Fibroblast of villous mesenchyme (primary cell): ENCODE data around the gene THBS4. TPM values are rescaled to one million over a fixed set of nuclear protein-coding genes. Genes with fewer than 3 reads are reported as not detected.

Experiments used
- DNase-seq: peaks from one replicate; pipeline ENCODE4 v3.0.0-alpha.2; 2010; ENCODE audit warnings: low read depth
- H3K4me3 ChIP-seq: 2 replicates; pipeline ENCODE4 v1.5.1; 2011; ENCODE audit warnings: low read depth, mild to moderate bottlenecking, low read length
- CTCF ChIP-seq: IDR thresholded peaks from 2 replicates; pipeline ENCODE4 v1.5.1; 2012; ENCODE audit warnings: low read depth, mild to moderate bottlenecking, low read length; ENCODE audit not compliant: insufficient read depth
- total RNA-seq: library from RNA; depleted of rRNA; stranded (reverse); fragments of >200 nt; gene quantifications from 2 replicates; pipeline ENCODE4 v1.2.3, GENCODE V29; 2012

The THBS4 gene
- total RNA-seq, 1 donor: under 0.01 TPM

DNA sequence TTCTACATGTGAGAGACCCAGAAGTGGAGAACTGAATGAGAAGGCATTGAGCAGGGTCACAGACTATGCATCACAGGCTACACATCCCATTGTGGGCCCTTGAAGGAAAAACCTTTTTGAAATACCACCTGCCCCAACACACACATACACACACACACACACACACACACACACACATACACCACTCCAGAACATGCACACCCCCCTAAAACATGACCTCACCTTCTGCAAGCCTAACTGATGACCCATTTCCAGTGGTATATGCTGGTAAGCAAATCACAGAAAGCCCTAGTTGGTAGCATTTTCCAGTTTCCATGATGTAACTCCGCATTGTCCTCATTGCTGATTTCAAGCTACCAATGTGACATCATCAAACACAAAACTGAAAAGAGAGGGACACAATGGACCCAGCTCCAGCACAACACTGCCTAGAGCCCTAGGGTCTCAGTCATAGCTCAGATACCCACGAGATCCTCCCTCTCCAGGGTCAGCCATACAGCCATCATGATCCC, 36.4 kb downstream of the THBS4 start:
- TF ChIP-seq CTCF: no peak
- DNase-seq: no peak
- H3K4me3 ChIP-seq: no peak overlapping the region

DNA sequence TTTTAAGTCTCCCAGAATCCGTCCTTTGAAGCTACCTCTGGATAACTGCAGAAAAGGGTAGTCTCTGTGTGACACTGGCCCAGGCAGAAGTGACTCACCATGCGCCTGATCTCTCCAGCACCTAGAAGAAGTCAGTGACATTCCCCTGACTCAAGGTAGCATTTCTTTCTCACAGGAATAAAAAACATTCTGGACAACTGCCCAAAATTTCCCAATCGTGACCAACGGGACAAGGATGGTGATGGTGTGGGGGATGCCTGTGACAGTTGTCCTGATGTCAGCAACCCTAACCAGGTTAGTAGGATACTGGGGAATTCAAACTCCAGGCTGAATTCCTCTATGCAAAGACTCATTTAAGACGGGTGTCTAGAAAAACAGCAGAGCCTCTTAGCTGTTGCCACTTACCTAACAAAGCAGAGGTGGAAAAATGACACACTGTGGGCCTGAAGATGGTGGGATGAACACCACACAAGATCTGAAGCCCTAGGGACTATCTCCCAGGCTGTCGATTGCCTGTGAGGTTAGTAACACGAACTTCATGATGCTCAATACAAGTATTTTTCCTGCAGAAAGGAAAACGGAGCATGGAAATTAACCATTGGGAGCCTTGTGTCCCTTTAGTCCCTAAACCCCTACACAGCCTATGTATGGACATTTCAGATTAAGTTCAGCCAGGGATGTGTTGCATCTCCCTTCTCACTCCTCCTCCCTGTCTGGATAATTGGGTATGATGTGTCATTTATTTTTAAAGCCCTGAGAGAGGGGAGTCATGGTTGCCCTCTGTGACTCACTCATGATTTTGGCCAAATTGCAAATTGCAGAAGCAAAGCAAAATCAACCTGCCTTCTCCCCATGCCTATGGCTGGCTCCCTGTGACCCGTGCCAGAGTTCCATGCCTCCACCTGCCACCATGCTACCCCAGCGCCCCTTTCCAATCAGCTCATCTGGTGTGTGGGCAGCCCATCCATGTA, 37.2 kb downstream of the THBS4 start:
- H3K4me3 ChIP-seq: no peak overlapping the region
- no peak for TF ChIP-seq CTCF
- no peak for DNase-seq

DNA sequence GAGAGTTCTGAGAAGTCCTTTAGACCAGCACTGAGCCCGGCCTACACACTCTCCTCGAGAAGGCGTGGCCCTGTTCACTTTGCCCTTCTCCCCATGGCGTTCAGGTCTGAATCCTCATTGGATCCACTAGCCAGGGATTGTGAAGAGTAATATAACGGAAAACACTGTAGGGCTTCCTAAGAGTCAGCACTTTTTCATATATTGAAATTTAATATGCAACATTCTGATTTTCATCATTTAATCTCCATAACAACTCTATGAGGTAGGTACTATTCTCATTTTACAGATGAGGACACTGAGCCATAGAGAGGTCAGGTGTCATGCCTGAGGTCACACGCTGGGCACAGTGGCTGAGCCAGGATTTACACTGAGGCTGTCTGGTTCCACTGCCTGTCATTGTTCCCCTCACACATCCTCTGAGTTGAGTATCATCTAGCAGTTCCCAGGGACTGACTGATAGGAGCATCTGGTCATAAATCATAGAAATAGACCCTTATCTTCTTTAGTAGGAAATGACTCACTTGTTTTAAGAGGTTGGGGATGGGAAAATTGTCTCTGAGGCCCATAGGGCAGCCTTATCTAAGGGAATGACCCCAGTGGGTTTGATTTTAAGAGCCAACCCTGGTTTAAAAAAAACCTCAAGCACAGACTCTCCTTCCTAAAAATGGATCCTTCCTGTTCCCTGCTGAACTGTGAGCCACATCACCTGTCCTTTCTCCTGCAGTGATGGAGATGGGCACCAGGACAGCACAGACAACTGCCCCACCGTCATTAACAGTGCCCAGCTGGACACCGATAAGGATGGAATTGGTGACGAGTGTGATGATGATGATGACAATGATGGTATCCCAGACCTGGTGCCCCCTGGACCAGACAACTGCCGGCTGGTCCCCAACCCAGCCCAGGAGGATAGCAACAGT, 41.2 kb downstream of the THBS4 start:
- TF ChIP-seq CTCF: no peak
- DNase-seq: peak; percentile 29
- no peak overlapping the region for H3K4me3 ChIP-seq

GRCh38 chr5:80077051-80077714, 42.0 kb downstream of the THBS4 start:
- no peak for TF ChIP-seq CTCF
- H3K4me3 ChIP-seq: no peak overlapping the region
- no peak for DNase-seq

GRCh38 chr5:80078921-80079320, 43.8 kb downstream of the THBS4 start:
- no peak for DNase-seq
- H3K4me3 ChIP-seq: no peak overlapping the region
- TF ChIP-seq CTCF: no peak

- no peak for DNase-seq
- no peak for TF ChIP-seq CTCF
- no peak overlapping the region for H3K4me3 ChIP-seq
Measured at GRCh38 chr5:80082281-80082680, 47.1 kb downstream of the THBS4 start.
